Measurements from ENCODE around the gene LMAN2.
"Not testable (repeated sequence)": the region's sequence is repeated elsewhere in the genome, so short reads cannot be mapped to it uniquely, and the experiment has no call there.

LMAN2 gene

DNA sequence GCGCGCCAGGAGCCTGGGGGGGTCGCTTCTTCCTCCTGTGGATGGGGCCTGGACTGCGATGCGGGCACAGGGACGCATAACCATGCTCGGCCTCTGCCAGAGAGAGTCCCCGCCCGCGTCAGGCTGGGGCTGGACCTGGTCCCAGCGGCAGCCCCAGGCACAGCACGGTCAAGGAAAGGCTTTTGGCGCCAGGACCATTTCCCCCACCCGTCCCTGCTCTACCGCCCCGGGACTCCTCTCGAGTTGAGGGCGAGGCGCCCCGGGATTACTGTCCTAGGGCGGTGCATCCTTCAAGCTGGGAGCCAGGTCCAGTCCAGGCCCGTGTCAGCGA lies 40.1 kb downstream of the LMAN2 start:
- Histone ChIP-seq H3K9me3 (ENCODE audit: low read depth, low read length) (no peaks in the 10 kb centered on the region), H3K36me3 (ENCODE audit: insufficient read depth, low read length) (peaks cover 8% of the 10 kb centered on the region), H3K9ac (ENCODE audit: insufficient read length) (peak overlapping the region; percentile 92), H3K27ac (no peak overlapping the region), H3K4me3 (peak overlapping the region; percentile 94)
- DNase-seq (ENCODE audit: low read depth, low spot score): no peak
- no peak for TF ChIP-seq POLR2AphosphoS5 (IDR thresholded peaks at IDR 0.05; ENCODE audit: borderline replicate concordance, low read depth, low read length)
- TF ChIP-seq EZH2 (IDR thresholded peaks at IDR 0.05): no peak
- no peak for TF ChIP-seq FOXP2 (optimal IDR thresholded peaks at IDR 0.05; ENCODE audit: control extremely low read depth, extremely low read length, insufficient read depth)

DNA sequence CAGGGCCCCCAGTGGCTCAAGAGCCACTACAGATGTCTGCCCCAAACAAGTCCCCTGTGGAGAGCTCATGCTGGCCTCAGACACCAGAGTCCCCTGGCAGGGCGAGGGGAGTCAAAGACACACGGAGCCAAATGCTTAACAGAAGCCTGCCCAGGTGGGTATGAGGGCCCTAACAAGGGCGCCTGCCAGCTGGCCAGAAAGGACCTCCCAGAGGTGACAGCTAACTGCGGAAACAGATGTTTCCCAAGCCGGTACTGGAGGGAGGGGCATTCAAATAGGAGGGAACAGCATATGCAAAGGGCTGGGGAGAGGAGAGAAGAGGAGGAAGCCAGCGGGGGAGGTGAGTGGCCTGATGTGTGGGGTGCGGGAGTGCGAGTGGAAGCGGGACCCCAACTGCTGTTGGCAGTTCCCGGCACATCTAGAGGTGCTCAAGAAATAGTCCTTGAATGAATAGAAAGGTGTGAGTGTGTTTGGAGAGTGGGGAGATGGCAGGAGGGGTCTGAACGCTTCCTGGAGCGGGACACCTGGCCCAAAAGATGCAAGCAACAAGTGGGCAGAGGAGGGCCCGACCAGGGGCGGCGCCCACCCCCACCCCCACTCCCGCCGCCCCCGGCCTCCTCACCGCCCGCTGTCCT lies 40.6 kb downstream of the LMAN2 start:
- no peaks in the 10 kb centered on the region for H3K9me3 ChIP-seq (ENCODE audit: low read depth, low read length)
- DNase-seq (ENCODE audit: low read depth, low spot score): no peak
- peak overlapping the region; percentile 92 for H3K9ac ChIP-seq (ENCODE audit: insufficient read length)
- H3K36me3 ChIP-seq (ENCODE audit: insufficient read depth, low read length): peaks cover 13% of the 10 kb centered on the region
- H3K27ac ChIP-seq: no peak overlapping the region
- TF ChIP-seq EZH2 (IDR thresholded peaks at IDR 0.05) (no peak), POLR2AphosphoS5 (IDR thresholded peaks at IDR 0.05; ENCODE audit: borderline replicate concordance, low read depth, low read length) (no peak), FOXP2 (optimal IDR thresholded peaks at IDR 0.05; ENCODE audit: control extremely low read depth, extremely low read length, insufficient read depth) (no peak)
- H3K4me3 ChIP-seq: peak overlapping the region; percentile 94

- Histone ChIP-seq H3K36me3 (ENCODE audit: insufficient read depth, low read length) (peaks cover 18% of the 10 kb centered on the region), H3K4me3 (peak overlapping the region; percentile 94), H3K9ac (ENCODE audit: insufficient read length) (peak overlapping the region; percentile 48), H3K27ac (no peak overlapping the region), H3K9me3 (ENCODE audit: low read depth, low read length) (no peaks in the 10 kb centered on the region)
- TF ChIP-seq FOXP2 (optimal IDR thresholded peaks at IDR 0.05; ENCODE audit: control extremely low read depth, extremely low read length, insufficient read depth) (no peak), POLR2AphosphoS5 (IDR thresholded peaks at IDR 0.05; ENCODE audit: borderline replicate concordance, low read depth, low read length) (no peak), EZH2 (IDR thresholded peaks at IDR 0.05) (no peak)
- no peak for DNase-seq (ENCODE audit: low read depth, low spot score)
Observed at GRCh38 chr5:177310332-177310731, 41.1 kb downstream of the LMAN2 start.

DNA sequence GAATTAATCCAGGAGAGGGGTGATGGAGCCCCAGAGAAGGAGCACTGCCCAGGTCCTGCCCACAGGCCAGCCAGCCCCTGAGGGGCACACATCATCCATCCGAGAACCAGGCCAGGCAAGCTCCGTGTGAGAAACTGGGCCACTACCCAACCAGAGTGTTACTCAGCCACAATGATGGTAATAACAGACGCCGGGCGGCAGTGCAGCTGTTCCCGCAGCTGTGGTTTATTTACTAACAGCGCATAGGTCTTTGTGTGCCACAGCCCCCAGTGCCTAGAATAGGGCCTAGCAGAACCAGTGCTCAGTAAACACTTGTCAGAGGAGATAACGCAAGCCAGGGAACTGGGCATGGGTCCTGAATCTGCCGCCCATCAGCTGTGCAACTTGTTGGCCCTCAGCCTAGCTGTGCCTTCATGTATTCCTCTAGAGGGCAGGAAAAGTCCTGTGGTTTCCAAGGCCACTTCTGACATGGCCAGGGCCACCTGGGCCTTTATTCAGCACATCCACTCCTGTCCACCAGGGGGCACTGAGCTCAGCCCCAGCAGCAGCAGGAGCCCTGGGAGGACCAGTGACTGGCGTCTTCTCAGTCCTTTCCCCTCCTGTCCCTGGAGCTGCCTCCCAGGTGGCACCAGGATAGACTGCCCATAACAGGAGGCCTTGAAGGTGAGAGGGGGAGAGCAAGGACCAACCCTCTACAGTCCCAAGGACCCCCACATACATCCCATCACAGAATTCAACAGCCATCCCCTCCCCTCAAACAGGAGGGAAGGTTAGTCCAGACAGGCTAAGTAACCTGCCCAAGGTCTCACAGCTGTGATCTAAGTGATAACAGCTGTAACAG lies 41.9 kb downstream of the LMAN2 start:
- DNase-seq (ENCODE audit: low read depth, low spot score): no peak
- Histone ChIP-seq H3K4me3 (no peak overlapping the region), H3K27ac (no peak overlapping the region), H3K9me3 (ENCODE audit: low read depth, low read length) (no peaks in the 10 kb centered on the region), H3K9ac (ENCODE audit: insufficient read length) (no peak overlapping the region), H3K36me3 (ENCODE audit: insufficient read depth, low read length) (peaks cover 20% of the 10 kb centered on the region)
- TF ChIP-seq POLR2AphosphoS5 (IDR thresholded peaks at IDR 0.05; ENCODE audit: borderline replicate concordance, low read depth, low read length) (no peak), FOXP2 (optimal IDR thresholded peaks at IDR 0.05; ENCODE audit: control extremely low read depth, extremely low read length, insufficient read depth) (no peak), EZH2 (IDR thresholded peaks at IDR 0.05) (no peak)

- Histone ChIP-seq H3K4me3 (no peak overlapping the region), H3K36me3 (ENCODE audit: insufficient read depth, low read length) (peaks cover 20% of the 10 kb centered on the region), H3K9me3 (ENCODE audit: low read depth, low read length) (no peaks in the 10 kb centered on the region), H3K9ac (ENCODE audit: insufficient read length) (no peak overlapping the region), H3K27ac (no peak overlapping the region)
- no peak for TF ChIP-seq POLR2AphosphoS5 (IDR thresholded peaks at IDR 0.05; ENCODE audit: borderline replicate concordance, low read depth, low read length)
- no peak for TF ChIP-seq FOXP2 (optimal IDR thresholded peaks at IDR 0.05; ENCODE audit: control extremely low read depth, extremely low read length, insufficient read depth)
- no peak for DNase-seq (ENCODE audit: low read depth, low spot score)
Observed at GRCh38 chr5:177308740-177309139, 42.7 kb downstream of the LMAN2 start.

- TF ChIP-seq FOXP2 (optimal IDR thresholded peaks at IDR 0.05; ENCODE audit: control extremely low read depth, extremely low read length, insufficient read depth) (no peak), EZH2 (IDR thresholded peaks at IDR 0.05) (no peak), POLR2AphosphoS5 (IDR thresholded peaks at IDR 0.05; ENCODE audit: borderline replicate concordance, low read depth, low read length) (no peak)
- Histone ChIP-seq H3K9ac (ENCODE audit: insufficient read length) (no peak overlapping the region), H3K27ac (no peak overlapping the region), H3K4me3 (no peak overlapping the region), H3K36me3 (ENCODE audit: insufficient read depth, low read length) (peaks cover 20% of the 10 kb centered on the region), H3K9me3 (ENCODE audit: low read depth, low read length) (no peaks in the 10 kb centered on the region)
- DNase-seq (ENCODE audit: low read depth, low spot score): no peak
Observed at GRCh38 chr5:177307544-177308363, 43.7 kb downstream of the LMAN2 start.

DNA sequence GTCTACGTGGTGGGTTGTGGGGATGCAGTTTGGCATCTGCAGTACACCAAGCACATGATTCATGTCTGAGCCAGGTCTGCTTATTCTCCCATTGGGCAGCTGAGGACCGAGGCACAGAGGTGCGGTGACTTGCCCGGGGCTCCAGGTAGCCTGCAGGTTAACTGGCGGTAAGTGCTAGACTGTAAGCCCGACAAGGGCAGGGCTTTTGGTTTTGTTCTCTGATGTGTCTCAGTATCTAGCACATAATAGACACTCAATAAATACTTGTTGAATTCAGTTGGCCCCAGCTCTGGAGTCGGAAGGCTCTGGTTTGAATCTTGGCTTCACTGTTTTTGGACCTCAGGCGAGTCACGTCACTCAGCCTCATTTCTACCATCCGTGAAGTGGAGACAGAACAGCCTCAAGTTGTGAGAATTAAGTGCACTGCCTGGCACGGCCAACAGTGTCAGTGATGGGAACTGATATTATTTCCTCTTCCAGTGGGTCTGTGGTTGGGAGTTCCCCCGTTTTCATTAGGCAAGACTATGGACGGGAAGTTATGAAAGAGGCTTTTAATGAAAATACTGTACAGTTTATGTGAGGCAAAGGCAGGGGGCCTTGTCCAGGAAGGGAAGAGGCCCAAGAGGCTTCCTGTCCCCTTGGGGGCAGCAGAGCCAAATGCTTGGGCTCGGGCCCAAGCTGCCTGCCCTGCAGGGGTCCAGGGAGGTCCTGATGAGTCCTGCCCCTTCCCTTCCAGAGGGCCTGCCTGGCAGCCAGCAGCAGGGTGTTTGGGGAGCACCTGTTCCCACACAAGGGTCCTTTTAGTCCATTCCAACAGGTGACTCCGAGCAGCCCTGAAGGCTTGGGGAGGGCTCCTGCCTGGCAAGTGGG lies 44.6 kb downstream of the LMAN2 start:
- DNase-seq (ENCODE audit: low read depth, low spot score): no peak
- H3K36me3 ChIP-seq (ENCODE audit: insufficient read depth, low read length): peaks cover 20% of the 10 kb centered on the region
- no peak overlapping the region for H3K4me3 ChIP-seq
- TF ChIP-seq POLR2AphosphoS5 (IDR thresholded peaks at IDR 0.05; ENCODE audit: borderline replicate concordance, low read depth, low read length) (no peak; the same call in none of the 2 replicates), FOXP2 (optimal IDR thresholded peaks at IDR 0.05; ENCODE audit: control extremely low read depth, extremely low read length, insufficient read depth) (no peak), EZH2 (IDR thresholded peaks at IDR 0.05) (no peak)
- H3K27ac ChIP-seq: no peak overlapping the region
- no peaks in the 10 kb centered on the region for H3K9me3 ChIP-seq (ENCODE audit: low read depth, low read length)
- H3K9ac ChIP-seq (ENCODE audit: insufficient read length): no peak overlapping the region

- H3K27ac ChIP-seq; DNase-seq (ENCODE audit: low read depth, low spot score); H3K9ac ChIP-seq (ENCODE audit: insufficient read length); H3K4me3 ChIP-seq; H3K9me3 ChIP-seq (ENCODE audit: low read depth, low read length): not testable (repeated sequence)
- H3K36me3 ChIP-seq (ENCODE audit: insufficient read depth, low read length): peaks cover 20% of the 10 kb centered on the region
Observed at GRCh38 chr5:177306103-177306640, 45.3 kb downstream of the LMAN2 start.
